ENCODE data around the gene GAL3ST1. TPM values are rescaled to one million over a fixed set of nuclear protein-coding genes. Genes with fewer than 3 reads are reported as not detected.

The GAL3ST1 gene
- total RNA-seq, 3 donors from 2014 or later (not counting 1 experiment from before 2014, with no cell fraction given) = not detected

GRCh38 chr22:30614879-30615278 is 40.4 kb upstream of the GAL3ST1 start:
- intact Hi-C loops (cut with micrococcal nuclease) = no loop called here
- Histone ChIP-seq H3K36me3 (ENCODE audit: control insufficient read depth, insufficient read depth, low read length) (no peaks in the 10 kb centered on the region), H3K4me1 (ENCODE audit: control insufficient read depth, insufficient read depth, low read length) (peaks cover 2% of the 10 kb centered on the region), H3K27me3 (ENCODE audit: control insufficient read depth, insufficient read depth, low read length) (no peaks in the 10 kb centered on the region), H3K27ac (ENCODE audit: low read length) (no peak overlapping the region), H3K4me3 (ENCODE audit: low read length) (no peak overlapping the region), H3K9me3 (ENCODE audit: control insufficient read depth, insufficient read depth, low read length) (no peaks in the 10 kb centered on the region)
- no peaks in the 10 kb centered on the region for H3K27me3 Mint-ChIP-seq (ENCODE audit: low read depth in 2 of 2)
- H3K9me3 Mint-ChIP-seq = no peaks in the 10 kb centered on the region
- TF ChIP-seq CTCF (IDR thresholded peaks at IDR 0.05) = no peak
- no peaks in the 10 kb centered on the region for H3K4me1 Mint-ChIP-seq
- no peak overlapping the region for H3K27ac Mint-ChIP-seq
- DNase-seq (no peak), ATAC-seq (no peak)
- H3K4me3 Mint-ChIP-seq = no peak overlapping the region
- no peaks in the 10 kb centered on the region for H3K36me3 Mint-ChIP-seq

- H3K4me1 ChIP-seq (ENCODE audit: control insufficient read depth, insufficient read depth, low read length) = peaks cover 8% of the 10 kb centered on the region
- H3K4me3 ChIP-seq (ENCODE audit: low read length) = no peak overlapping the region
- H3K27me3 ChIP-seq (ENCODE audit: control insufficient read depth, insufficient read depth, low read length) = no peaks in the 10 kb centered on the region
- no peak overlapping the region for H3K4me3 Mint-ChIP-seq
- peaks cover 0 to 3% of the 10 kb centered on the region in 2 donors for H3K4me1 Mint-ChIP-seq
- no peaks in the 10 kb centered on the region for H3K9me3 ChIP-seq (ENCODE audit: control insufficient read depth, insufficient read depth, low read length)
- no peaks in the 10 kb centered on the region for H3K9me3 Mint-ChIP-seq
- H3K27me3 Mint-ChIP-seq (ENCODE audit: low read depth in 2 of 2) = peaks cover 0 to 3% of the 10 kb centered on the region in 2 donors
- ATAC-seq (no peak), DNase-seq (no peak)
- H3K36me3 Mint-ChIP-seq = no peaks in the 10 kb centered on the region
- H3K36me3 ChIP-seq (ENCODE audit: control insufficient read depth, insufficient read depth, low read length) = no peaks in the 10 kb centered on the region
- 95% methylated on average over 7 of the region's 7 CpGs for WGBS (ENCODE audit: insufficient coverage)
- TF ChIP-seq CTCF (IDR thresholded peaks at IDR 0.05) = no peak
- intact Hi-C loops (cut with micrococcal nuclease) = no loop called here
- H3K27ac Mint-ChIP-seq = no peak overlapping the region
- no peak overlapping the region for H3K27ac ChIP-seq (ENCODE audit: low read length)
Observed at GRCh38 chr22:30614268-30614667, 39.8 kb upstream of the GAL3ST1 start.

GRCh38 chr22:30612789-30613188 is 38.3 kb upstream of the GAL3ST1 start:
- H3K4me1 Mint-ChIP-seq = peaks cover 0 to 6% of the 10 kb centered on the region in 2 donors
- WGBS (ENCODE audit: insufficient coverage) = 93% methylated on average over 8 of the region's 8 CpGs
- H3K27me3 ChIP-seq (ENCODE audit: control insufficient read depth, insufficient read depth, low read length) = no peaks in the 10 kb centered on the region
- DNase-seq (no peak), ATAC-seq (no peak)
- peaks cover 21% of the 10 kb centered on the region for H3K4me1 ChIP-seq (ENCODE audit: control insufficient read depth, insufficient read depth, low read length)
- no peaks in the 10 kb centered on the region for H3K9me3 Mint-ChIP-seq
- H3K27me3 Mint-ChIP-seq (ENCODE audit: low read depth in 2 of 2) = peaks cover 0 to 7% of the 10 kb centered on the region in 2 donors
- H3K27ac ChIP-seq (ENCODE audit: low read length) = no peak overlapping the region
- H3K9me3 ChIP-seq (ENCODE audit: control insufficient read depth, insufficient read depth, low read length) = no peaks in the 10 kb centered on the region
- intact Hi-C loops (cut with micrococcal nuclease) = no loop called here
- no peak overlapping the region for H3K4me3 Mint-ChIP-seq
- H3K27ac Mint-ChIP-seq = no peak overlapping the region
- H3K36me3 Mint-ChIP-seq = no peaks in the 10 kb centered on the region
- no peak overlapping the region for H3K4me3 ChIP-seq (ENCODE audit: low read length)
- TF ChIP-seq CTCF (IDR thresholded peaks at IDR 0.05) = no peak
- no peaks in the 10 kb centered on the region for H3K36me3 ChIP-seq (ENCODE audit: control insufficient read depth, insufficient read depth, low read length)

GRCh38 chr22:30611197-30611596 is 36.7 kb upstream of the GAL3ST1 start:
- Mint-ChIP-seq H3K9me3 (no peaks in the 10 kb centered on the region), H3K4me1 (peaks cover 5 to 17% of the 10 kb centered on the region in 2 donors), H3K36me3 (no peaks in the 10 kb centered on the region), H3K4me3 (no peak overlapping the region), H3K27me3 (ENCODE audit: low read depth in 2 of 2) (peaks cover 0 to 7% of the 10 kb centered on the region in 2 donors), H3K27ac (no peak overlapping the region)
- intact Hi-C loops (cut with micrococcal nuclease) = no loop called here
- H3K4me1 ChIP-seq (ENCODE audit: control insufficient read depth, insufficient read depth, low read length) = peaks cover 37% of the 10 kb centered on the region
- 97% methylated on average over 3 of the region's 3 CpGs for WGBS (ENCODE audit: insufficient coverage)
- no peak overlapping the region for H3K27ac ChIP-seq (ENCODE audit: low read length)
- ATAC-seq (no peak), DNase-seq (no peak)
- H3K9me3 ChIP-seq (ENCODE audit: control insufficient read depth, insufficient read depth, low read length) = no peaks in the 10 kb centered on the region
- no peaks in the 10 kb centered on the region for H3K27me3 ChIP-seq (ENCODE audit: control insufficient read depth, insufficient read depth, low read length)
- no peaks in the 10 kb centered on the region for H3K36me3 ChIP-seq (ENCODE audit: control insufficient read depth, insufficient read depth, low read length)
- H3K4me3 ChIP-seq (ENCODE audit: low read length) = no peak overlapping the region
- no peak for TF ChIP-seq CTCF (IDR thresholded peaks at IDR 0.05)

Data from natural killer cell (primary cell).